GM21786 (cell line): ENCODE measurements around the gene MTHFD2.
A peak's percentile ranks its signal among the peaks of the same experiment; 100 is the strongest.
"Not testable (repeated sequence)": the region's sequence is repeated elsewhere in the genome, so short reads cannot be mapped to it uniquely, and the experiment has no call there.

Source experiments
- ATAC-seq: cut with Tn5 transposase; IDR thresholded peaks from one replicate; pipeline ENCODE4 v1.9.1; 2021; ENCODE audit not compliant: unreplicated experiment

MTHFD2 gene

GRCh38 chr2:74198461-74199274, at the start of gene MTHFD2:
Gene MTHFD2, plus strand, starts transcription at chr2:74198615. Its CDS starts 27 bp downstream, at chr2:74198642.
- ATAC-seq: peak; percentile 83

DNA sequence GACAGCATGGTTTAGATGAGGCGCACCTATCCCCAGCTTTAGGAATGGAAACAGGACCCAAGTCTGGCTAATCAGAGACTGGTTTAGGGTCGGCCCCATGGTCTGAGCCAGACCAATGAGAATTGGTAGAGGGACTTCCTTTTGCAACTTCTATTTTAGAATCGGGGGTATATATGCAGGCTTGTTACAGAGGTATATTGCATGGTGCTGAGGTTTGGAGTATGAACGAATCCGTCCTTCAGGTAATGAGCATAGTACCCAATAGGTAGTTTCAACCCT, 49.2 kb upstream of the MTHFD2 start:
- no peak for ATAC-seq

DNA sequence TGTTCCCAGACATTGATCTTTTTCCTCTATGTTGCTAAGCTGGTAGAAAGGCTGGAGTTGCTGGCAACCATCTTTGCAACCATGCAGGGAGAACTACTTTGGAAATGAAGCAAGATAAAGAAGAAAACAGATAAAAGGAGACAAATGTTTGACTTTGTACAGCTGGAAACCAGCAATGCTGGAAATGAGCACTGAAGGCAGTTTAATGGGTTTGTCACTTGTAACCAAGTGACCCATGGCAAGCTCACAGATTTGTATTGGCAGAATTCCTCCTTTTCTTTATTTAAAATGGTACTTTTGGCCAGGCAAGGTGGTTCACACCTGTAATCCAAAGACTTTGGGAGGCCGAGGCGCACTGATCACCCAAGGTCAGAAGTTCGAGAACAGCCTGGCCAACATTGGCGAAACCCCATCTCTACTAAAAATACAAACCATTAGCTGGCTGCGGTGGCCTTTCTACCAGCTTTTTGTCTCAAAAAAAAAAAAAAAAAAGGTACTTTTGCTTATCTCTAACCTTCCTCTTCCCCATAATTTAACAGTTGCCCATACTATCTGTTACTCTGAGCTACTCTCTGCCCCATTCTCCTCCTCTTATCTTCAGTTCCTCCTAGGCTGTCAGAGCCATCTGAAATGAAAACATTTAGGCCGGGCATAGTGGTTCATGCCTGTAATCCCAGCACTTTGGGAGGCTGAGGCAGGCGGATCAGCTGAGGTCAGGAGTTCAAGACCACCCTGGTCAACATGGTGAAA, 48.7 kb upstream of the MTHFD2 start:
- ATAC-seq: no peak

- no peak for ATAC-seq
Measured at GRCh38 chr2:74152954-74153353, 45.5 kb upstream of the MTHFD2 start.

GRCh38 chr2:74155830-74156229, 42.6 kb upstream of the MTHFD2 start:
- ATAC-seq: no peak

- ATAC-seq: no peak
Measured at GRCh38 chr2:74162951-74163350, 35.5 kb upstream of the MTHFD2 start.

DNA sequence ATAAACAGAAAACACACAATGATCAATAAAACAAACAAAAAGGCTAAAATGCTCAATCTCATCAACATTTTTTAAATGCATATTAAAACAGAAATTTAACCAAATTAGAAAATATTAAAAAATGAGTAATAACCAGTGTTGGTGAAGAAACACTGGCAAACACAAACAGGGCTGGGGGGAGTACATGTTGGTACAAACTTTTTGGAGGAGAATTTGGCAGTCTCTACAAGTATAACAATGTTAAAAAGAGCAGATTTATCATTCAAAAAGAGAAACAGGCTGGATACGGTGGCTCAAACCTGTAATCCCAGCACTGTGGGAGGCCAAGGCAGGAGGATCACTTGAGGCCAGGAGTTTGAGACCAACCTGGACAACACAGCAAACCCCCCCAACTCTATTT, 33.7 kb upstream of the MTHFD2 start:
- ATAC-seq: no peak

DNA sequence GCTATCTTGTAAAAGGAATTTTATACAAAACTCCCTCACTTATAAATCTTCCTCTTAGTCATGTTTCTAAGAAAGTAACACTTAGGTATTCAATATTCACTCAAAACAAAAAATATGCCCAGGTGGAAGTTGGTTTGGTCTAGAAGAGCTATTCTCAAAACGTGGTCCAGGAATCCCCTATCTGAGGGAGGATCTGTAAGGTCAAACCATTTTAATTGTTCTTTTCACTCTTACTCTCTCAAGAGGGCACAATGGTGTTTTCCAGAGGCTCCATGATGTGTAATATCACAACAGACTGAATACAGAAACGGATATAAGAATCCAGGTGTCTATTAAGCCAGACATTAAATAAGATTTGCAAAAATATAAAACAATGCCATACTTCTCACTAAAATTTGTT, 29.7 kb upstream of the MTHFD2 start:
- ATAC-seq: no peak

- ATAC-seq: no peak
Measured at GRCh38 chr2:74174909-74175308, 23.5 kb upstream of the MTHFD2 start.

GRCh38 chr2:74177696-74178095, 20.7 kb upstream of the MTHFD2 start:
- no peak for ATAC-seq

- ATAC-seq: peak; percentile 80
Measured at GRCh38 chr2:74178211-74179062, 20.0 kb upstream of the MTHFD2 start, which contains the start of gene MOB1A. Gene MOB1A, minus strand, starts transcription at chr2:74178879. Its CDS starts 205 bp downstream, at chr2:74178674.

DNA sequence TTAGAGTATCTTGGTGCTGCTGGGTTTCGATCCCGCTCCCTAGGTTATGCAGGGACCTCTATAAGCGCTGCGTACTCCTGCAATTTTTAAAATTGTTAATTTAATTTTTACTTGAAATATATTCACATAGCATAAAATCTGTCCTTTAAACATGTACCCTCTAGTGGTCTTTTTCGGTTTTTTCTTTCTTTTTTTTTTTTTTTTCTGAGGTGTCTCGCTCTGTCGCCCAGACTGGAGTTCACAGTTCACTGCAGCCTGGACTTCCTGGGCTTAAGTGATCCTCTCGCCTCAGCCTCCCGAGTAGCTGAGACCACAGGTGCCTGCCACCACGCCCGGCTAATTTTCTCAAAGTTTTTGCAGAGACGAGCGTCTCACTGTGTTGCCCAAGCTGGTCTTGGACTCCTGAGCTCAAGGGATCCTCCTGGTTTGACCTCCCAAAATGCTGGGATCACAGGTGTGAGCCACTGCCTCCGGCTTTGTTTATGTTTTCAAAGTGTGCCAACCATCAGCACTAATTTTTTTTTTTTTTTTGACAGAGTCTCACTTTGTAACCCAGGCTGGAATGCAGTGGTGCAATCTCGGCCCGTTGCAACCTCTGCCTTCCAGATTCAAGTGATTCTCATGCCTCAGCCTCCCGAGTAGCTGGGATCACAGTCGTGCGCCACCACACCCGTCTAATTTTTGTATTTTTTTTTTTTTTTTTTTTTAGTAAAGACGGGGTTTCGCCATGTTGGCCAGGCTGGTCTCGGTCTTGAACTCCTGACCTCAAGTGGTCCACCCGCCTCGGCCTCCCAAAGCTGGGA, 19.2 kb upstream of the MTHFD2 start:
- ATAC-seq: peak; percentile 7

DNA sequence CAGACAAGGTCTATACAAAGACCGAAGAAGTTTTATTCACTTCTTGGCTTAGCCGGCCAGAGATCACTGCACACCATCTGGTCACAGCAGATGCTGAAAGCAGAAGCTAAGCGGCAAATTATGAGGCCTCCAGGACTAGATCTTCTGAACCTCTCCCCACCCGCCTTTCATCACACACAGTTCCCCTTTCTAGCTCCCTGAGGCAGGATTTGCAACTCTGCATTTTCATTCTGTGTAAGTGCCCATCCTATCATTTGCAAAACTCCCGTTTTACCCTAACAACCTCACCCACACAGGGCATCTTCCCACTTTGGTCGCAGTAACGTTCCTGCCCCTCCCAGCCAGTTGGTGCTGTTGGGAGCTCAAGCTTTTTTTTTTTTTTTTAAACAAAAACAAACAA, 16.7 kb upstream of the MTHFD2 start:
- ATAC-seq: peak; percentile 36

DNA sequence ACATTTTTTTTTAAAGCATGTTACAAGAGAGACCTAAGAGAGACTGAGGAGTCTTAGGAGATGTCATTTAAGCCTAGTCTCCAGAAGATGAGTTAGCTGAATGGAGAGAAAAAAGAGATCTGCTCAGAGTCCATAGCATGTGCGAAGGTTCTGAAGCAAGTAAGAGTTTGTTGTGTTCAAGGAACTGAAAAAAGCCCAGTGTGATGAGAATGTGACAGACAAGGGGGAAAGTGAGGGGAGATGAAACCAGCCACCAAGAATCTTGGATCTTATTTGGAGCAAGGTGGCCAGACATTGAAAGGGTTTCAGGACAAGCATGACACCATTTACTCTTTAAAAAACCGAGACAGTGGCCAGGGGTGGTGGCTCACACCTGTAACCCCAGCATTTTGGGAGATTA, 14.5 kb upstream of the MTHFD2 start:
- no peak for ATAC-seq

DNA sequence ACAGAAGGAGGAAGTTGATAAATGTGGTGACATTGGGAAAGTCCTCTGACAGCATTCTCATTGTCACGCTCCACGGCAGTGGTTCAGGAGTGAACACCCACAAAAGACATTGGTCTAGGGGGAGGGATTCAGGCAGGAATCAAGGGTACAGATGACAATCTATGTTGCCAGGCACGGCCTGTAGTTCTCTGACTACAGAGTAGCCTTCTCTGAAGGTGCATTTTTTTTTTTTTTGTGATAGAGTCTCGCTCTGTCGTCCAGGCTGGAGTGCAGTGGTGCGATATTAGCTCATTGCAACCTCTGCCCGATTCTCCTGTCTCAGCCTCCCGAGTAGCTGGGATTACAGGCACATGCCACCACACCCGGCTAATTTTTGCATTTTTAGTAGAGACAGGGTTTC, 12.4 kb upstream of the MTHFD2 start:
- peak; percentile 55 for ATAC-seq

GRCh38 chr2:74186706-74187105, 11.7 kb upstream of the MTHFD2 start:
- not testable (repeated sequence) for ATAC-seq

- no peak for ATAC-seq
Measured at GRCh38 chr2:74188018-74188601, 10.3 kb upstream of the MTHFD2 start.

- no peak for ATAC-seq
Measured at GRCh38 chr2:74188696-74189095, 9.7 kb upstream of the MTHFD2 start.

GRCh38 chr2:74191596-74192380, 6.6 kb upstream of the MTHFD2 start:
- no peak for ATAC-seq

DNA sequence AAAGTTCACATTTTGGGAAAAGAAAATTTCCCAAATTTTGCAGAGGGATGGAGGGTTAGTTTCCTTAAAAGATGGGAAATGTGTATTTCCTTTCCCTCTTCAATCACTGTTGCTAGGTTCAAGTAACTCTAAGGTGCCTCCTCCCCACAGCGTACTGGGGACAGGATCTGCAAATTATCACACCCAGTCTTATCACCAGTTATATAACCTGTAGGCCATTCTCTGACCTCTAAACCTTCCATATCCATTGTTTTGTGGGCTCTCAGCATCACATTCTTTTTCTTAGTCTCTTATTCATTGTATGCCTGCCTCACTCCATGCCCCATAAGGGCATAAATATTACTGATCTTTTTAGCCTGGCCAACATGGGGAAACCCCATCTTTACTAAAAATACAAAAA, 3.6 kb upstream of the MTHFD2 start:
- no peak for ATAC-seq
